Keratinocyte (primary cell): ENCODE data around the gene MRO. TPM values are rescaled to one million over a fixed set of nuclear protein-coding genes. Genes with fewer than 3 reads are reported as not detected.

Experiments used
- DNase-seq: peaks from one replicate; pipeline ENCODE4 v3.0.0-alpha.2; 2011; ENCODE audit warnings: low read depth, missing footprints, low spot score
- FAIRE-seq: peaks from 2 replicates; lab custom pipeline; 2011; peaks lifted over from hg19 to GRCh38; lab: Jason Lieb, UNC
- H2AFZ ChIP-seq: 2 replicates; pipeline ENCODE4 v1.6.0; 2012; ENCODE audit warnings: low read length, control low read depth, inconsistent platforms; ENCODE audit not compliant: control insufficient read depth
- H3K27ac ChIP-seq: 2 replicates; pipeline ENCODE4 v1.5.1; 2011; ENCODE audit warnings: low read length; ENCODE audit not compliant: control insufficient read depth, insufficient read depth
- H3K27me3 ChIP-seq: 3 replicates; pipeline ENCODE4 v1.6.0; 2011; ENCODE audit warnings: low read length; ENCODE audit not compliant: control insufficient read depth, insufficient read depth; ENCODE audit errors: extremely low read depth
- H3K36me3 ChIP-seq, 2 experiments: 2 replicates in 1 of 2; 3 replicates in 1 of 2; pipeline ENCODE4 v1.5.1; 2011; ENCODE audit warnings: low read length in 2 of 2, mild to moderate bottlenecking in 1 of 2; ENCODE audit not compliant: control insufficient read depth in 2 of 2, insufficient read depth in 2 of 2; ENCODE audit errors: extremely low read depth in 1 of 2
- H3K4me1 ChIP-seq: 3 replicates; pipeline ENCODE4 v1.5.1; 2011; ENCODE audit warnings: low read length; ENCODE audit not compliant: control insufficient read depth, insufficient read depth; ENCODE audit errors: extremely low read depth
- H3K4me2 ChIP-seq: 3 replicates; pipeline ENCODE4 v1.6.0; 2011; ENCODE audit warnings: low read depth, low read length; ENCODE audit not compliant: control insufficient read depth, insufficient read depth; ENCODE audit errors: extremely low read depth
- H3K4me3 ChIP-seq, 3 experiments: fragments of 200-600 bp in 1 of 3; sonication (generic) in 1 of 3; 2 replicates in 2 of 3; 3 replicates in 1 of 3; pipeline ENCODE4 v1.5.1; 2011 to 2016; ENCODE audit warnings: low read length in 3 of 3, mild to moderate bottlenecking in 3 of 3, control low read depth in 2 of 3, inconsistent platforms in 1 of 3, low read depth in 1 of 3, mixed read lengths in 1 of 3, mixed run types in 1 of 3, moderate library complexity in 1 of 3; ENCODE audit not compliant: control insufficient read depth in 2 of 3, insufficient read depth in 2 of 3; ENCODE audit errors: extremely low read depth in 1 of 3
- H3K79me2 ChIP-seq: 2 replicates; pipeline ENCODE4 v1.6.0; 2012; ENCODE audit warnings: low read length; ENCODE audit not compliant: control insufficient read depth, insufficient read depth
- H3K9ac ChIP-seq: 3 replicates; pipeline ENCODE4 v1.6.0; 2011; ENCODE audit warnings: low read length; ENCODE audit not compliant: control insufficient read depth, insufficient read depth; ENCODE audit errors: extremely low read depth
- H3K9me1 ChIP-seq: 3 replicates; pipeline ENCODE4 v1.6.0; 2011; ENCODE audit warnings: low read length; ENCODE audit not compliant: control insufficient read depth, insufficient read depth; ENCODE audit errors: extremely low read depth
- H3K9me3 ChIP-seq: 2 replicates; pipeline ENCODE4 v1.5.1; 2012; ENCODE audit warnings: low read depth, low read length; ENCODE audit not compliant: control insufficient read depth
- H4K20me1 ChIP-seq: 3 replicates; pipeline ENCODE4 v1.6.0; 2011; ENCODE audit warnings: low read length; ENCODE audit not compliant: control insufficient read depth, insufficient read depth; ENCODE audit errors: extremely low read depth
- CTCF ChIP-seq, 3 experiments: IDR thresholded peaks in 1 of 3; conservative IDR thresholded peaks in 1 of 3; optimal IDR thresholded peaks in 1 of 3; 2 replicates in 2 of 3; 3 replicates in 1 of 3; pipeline versions ENCODE3 to v1.5.1; 2011; ENCODE audit warnings: low read length in 3 of 3, mild to moderate bottlenecking in 3 of 3, moderate library complexity in 2 of 3, control low read depth in 1 of 3, inconsistent platforms in 1 of 3; ENCODE audit not compliant: insufficient read depth in 2 of 3; ENCODE audit errors: extremely low read depth in 1 of 3
- EZH2 ChIP-seq: IDR thresholded peaks from one replicate; pipeline ENCODE4 v1.6.1; 2012; ENCODE audit warnings: inconsistent platforms, mild to moderate bottlenecking, low read length, moderate library complexity
- dilution Hi-C: fragments of 300-500 bp; cut with MboI; formaldehyde crosslinking; loops from one replicate; pipeline ENCODE4 v1.7.0; 2020; ENCODE audit warnings: low sequenced_read_pairs; ENCODE audit not compliant: extremely low pct_ligation_motif_present
- polyA plus RNA-seq, 5 experiments: library from polyadenylated mRNA; depleted of rRNA in 3 of 5; stranded (reverse) in 3 of 5; stranded (forward) in 1 of 5; unstranded in 1 of 5; fragments of >200 nt; gene quantifications; 1 replicate in 1 of 5; 2 replicates in 3 of 5; 3 replicates in 1 of 5; pipeline versions ENCODE4 v1.2.1 to v1.2.3, GENCODE V29; 2011 to 2012; ENCODE audit warnings: missing spikeins in 2 of 5, low read depth in 1 of 5, low replicate concordance in 1 of 5

The MRO gene
- polyA plus RNA-seq, 1 donor (not counting 4 experiments of a cell fraction or from before 2014, with no cell fraction given) = not detected

- Histone ChIP-seq H3K27ac (no peak overlapping the region), H3K36me3 (no peaks in the 10 kb centered on the region), H3K4me1 (no peaks in the 10 kb centered on the region), H3K9me1 (no peaks in the 10 kb centered on the region), H3K4me2 (no peak overlapping the region), H3K79me2 (no peaks in the 10 kb centered on the region), H2AFZ (no peak overlapping the region), H3K4me3 (no peak overlapping the region), H3K9me3 (no peaks in the 10 kb centered on the region), H3K27me3 (peaks cover 2% of the 10 kb centered on the region), H4K20me1 (no peaks in the 10 kb centered on the region), H3K9ac (no peak overlapping the region)
- DNase-seq = no peak
- FAIRE-seq = no peak
- no peak for TF ChIP-seq EZH2
- no peak for TF ChIP-seq CTCF (optimal IDR thresholded peaks at IDR 0.05 in 1 of 3, IDR thresholded peaks at IDR 0.05 in 1 of 3, conservative IDR thresholded peaks at IDR 0.05 in 1 of 3; ENCODE audit: extremely low read depth in 1 of 3, insufficient read depth in 2 of 3, low read length in 3 of 3)
- dilution Hi-C loops = no loop called here
These were observed 6.5 kb downstream of the MRO start for GRCh38 chr18:50813353-50813752.

- no peaks in the 10 kb centered on the region for H3K36me3 ChIP-seq
- no peaks in the 10 kb centered on the region for H3K4me1 ChIP-seq
- no peaks in the 10 kb centered on the region for H4K20me1 ChIP-seq
- no peak overlapping the region for H2AFZ ChIP-seq
- no peak for TF ChIP-seq EZH2
- TF ChIP-seq CTCF (optimal IDR thresholded peaks at IDR 0.05 in 1 of 3, IDR thresholded peaks at IDR 0.05 in 1 of 3, conservative IDR thresholded peaks at IDR 0.05 in 1 of 3; ENCODE audit: extremely low read depth in 1 of 3, insufficient read depth in 2 of 3, low read length in 3 of 3) = no peak
- H3K9me3 ChIP-seq = no peaks in the 10 kb centered on the region
- no peaks in the 10 kb centered on the region for H3K27me3 ChIP-seq
- no peak for FAIRE-seq
- H3K4me2 ChIP-seq = no peak overlapping the region
- no peak overlapping the region for H3K27ac ChIP-seq
- H3K4me3 ChIP-seq = no peak overlapping the region
- H3K9ac ChIP-seq = no peak overlapping the region
- dilution Hi-C loops = no loop called here
- no peak for DNase-seq
- H3K9me1 ChIP-seq = no peaks in the 10 kb centered on the region
- no peaks in the 10 kb centered on the region for H3K79me2 ChIP-seq
These were observed 7.0 kb downstream of the MRO start for GRCh38 chr18:50812834-50813233.
